ENCODE measurements around the gene SNX33. TPM values are rescaled to one million over a fixed set of nuclear protein-coding genes. Genes with fewer than 3 reads are reported as not detected.
A peak's percentile ranks its signal among the peaks of the same experiment; 100 is the strongest.

Gene SNX33
- total and polyA plus RNA-seq, 9 donors = 16.0 to 37.3 (median 28.3) TPM

GRCh38 chr15:75649045-75649761 is 1.5 kb downstream of the SNX33 start:
- peak overlapping the region; percentile 81 for H3K4me3 ChIP-seq
- no peaks in the 10 kb centered on the region for H3K9me3 ChIP-seq
- no peak for DNase-seq
- TF ChIP-seq POLR2A (IDR thresholded peaks at IDR 0.05) (no peak), EP300 (IDR thresholded peaks at IDR 0.05) (no peak), CTCF (IDR thresholded peaks at IDR 0.05) (no peak)
- peak overlapping the region; percentile 80 to 96 for H3K27ac ChIP-seq
- WGBS, 3 donors = 50 to 60% (median 53%) methylated on average over 18 to 19 of the region's 19 CpGs
- H3K36me3 ChIP-seq = no peaks in the 10 kb centered on the region
- no peaks in the 10 kb centered on the region for H3K27me3 ChIP-seq
- H3K4me1 ChIP-seq (ENCODE audit: insufficient read depth) = peaks cover 47% of the 10 kb centered on the region
- intact Hi-C loops (cut with DNase I) = loop anchor here in 2 of 4 donors (5.0 to 10.0 kb wide), 2 partner anchors 33 to 194 kb away; partner anchors contain the start of gene SIN3A (in 1 of the 2)

GRCh38 chr15:75649848-75650247 is 2.1 kb downstream of the SNX33 start:
- no peak for DNase-seq
- Histone ChIP-seq H3K4me3 (no peak overlapping the region), H3K27ac (no peak overlapping the region), H3K27me3 (no peaks in the 10 kb centered on the region), H3K4me1 (ENCODE audit: insufficient read depth) (peaks cover 49% of the 10 kb centered on the region), H3K9me3 (no peaks in the 10 kb centered on the region), H3K36me3 (no peaks in the 10 kb centered on the region)
- WGBS, 3 donors = 86 to 91% (median 86%) methylated on average over 18 of the region's 18 CpGs
- TF ChIP-seq POLR2A (IDR thresholded peaks at IDR 0.05) (no peak), EP300 (IDR thresholded peaks at IDR 0.05) (no peak), CTCF (IDR thresholded peaks at IDR 0.05) (no peak)
- intact Hi-C loops (cut with DNase I) = loop anchor here in 2 of 4 donors (5.0 to 10.0 kb wide), 2 partner anchors 32 to 195 kb away; partner anchors contain the start of gene SIN3A (in 1 of the 2)

- intact Hi-C loops (cut with DNase I) = no loop called here
- Histone ChIP-seq H3K27ac (peak overlapping the region; percentile 6 to 38), H3K9me3 (no peaks in the 10 kb centered on the region), H3K4me3 (peak overlapping the region; percentile 23), H3K4me1 (ENCODE audit: insufficient read depth) (peaks cover 50% of the 10 kb centered on the region), H3K36me3 (no peaks in the 10 kb centered on the region), H3K27me3 (no peaks in the 10 kb centered on the region)
- 16 to 24% (median 20%) methylated on average over 9 of the region's 9 CpGs for WGBS, 3 donors
- no peak for TF ChIP-seq CTCF (IDR thresholded peaks at IDR 0.05)
- no peak for TF ChIP-seq POLR2A (IDR thresholded peaks at IDR 0.05)
- no peak for TF ChIP-seq EP300 (IDR thresholded peaks at IDR 0.05)
- DNase-seq = peak in 3 of 5 donors; percentile 47 to 61 (median 59)
Observed at GRCh38 chr15:75650908-75651809, 3.4 kb downstream of the SNX33 start.

- peaks cover 48% of the 10 kb centered on the region for H3K4me1 ChIP-seq (ENCODE audit: insufficient read depth)
- no peaks in the 10 kb centered on the region for H3K36me3 ChIP-seq
- intact Hi-C loops (cut with DNase I) = no loop called here
- H3K9me3 ChIP-seq = no peaks in the 10 kb centered on the region
- WGBS, 3 donors = 34 to 59% (median 58%) methylated on average over 2 of the region's 2 CpGs
- H3K27ac ChIP-seq = peak overlapping the region; percentile 6 to 38
- DNase-seq = no peak
- no peaks in the 10 kb centered on the region for H3K27me3 ChIP-seq
- TF ChIP-seq EP300 (IDR thresholded peaks at IDR 0.05) (no peak), CTCF (IDR thresholded peaks at IDR 0.05) (no peak), POLR2A (IDR thresholded peaks at IDR 0.05) (no peak)
- H3K4me3 ChIP-seq = peak overlapping the region; percentile 23
Observed at GRCh38 chr15:75651810-75652543, 4.3 kb downstream of the SNX33 start.
